Measurements from ENCODE around the gene AIFM3.
"Not testable (repeated sequence)": the region's sequence is repeated elsewhere in the genome, so short reads cannot be mapped to it uniquely, and the experiment has no call there.

AIFM3 gene

GRCh38 chr22:20942203-20942902 is 24.7 kb upstream of the AIFM3 start:
- not testable (repeated sequence) for DNase-seq

DNA sequence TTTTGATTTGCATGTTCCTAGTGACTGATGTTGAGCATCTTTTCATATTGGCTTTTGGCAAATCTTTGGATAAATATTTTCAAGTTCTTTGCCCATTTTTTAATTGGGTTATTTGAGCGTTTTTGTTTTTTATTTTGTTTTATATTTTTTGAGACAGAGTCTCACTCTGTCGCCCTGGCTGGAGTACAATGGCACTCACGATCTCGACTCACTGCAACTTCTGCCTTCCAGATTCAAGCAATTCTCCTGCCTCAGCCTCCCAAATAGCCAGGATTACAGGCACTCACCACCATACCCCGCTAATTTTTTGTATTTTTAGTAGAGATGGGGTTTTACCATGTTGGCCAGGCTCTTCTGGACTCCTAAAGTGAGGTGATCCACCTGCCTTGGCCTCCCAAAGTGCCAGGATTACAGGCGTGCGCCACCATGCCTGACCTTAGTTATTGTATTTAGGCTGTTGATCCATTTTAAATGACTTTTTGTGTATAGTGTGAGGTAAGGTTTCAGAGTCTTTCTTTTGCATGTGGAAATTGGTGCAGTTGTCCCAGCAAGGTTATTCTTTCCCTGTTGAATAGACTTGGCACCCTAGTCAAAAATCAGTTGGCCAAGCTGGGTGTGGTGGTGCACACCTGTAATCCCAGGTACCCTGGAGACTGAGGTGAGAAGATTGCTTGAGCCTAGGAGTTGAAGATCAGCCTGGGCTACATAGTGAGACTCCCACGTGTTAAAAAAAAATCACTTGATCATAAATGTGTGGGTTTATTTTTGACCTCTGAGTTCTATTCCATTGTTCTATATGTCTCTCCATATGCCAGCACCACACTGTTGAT is 23.7 kb upstream of the AIFM3 start:
- no peak for DNase-seq

GRCh38 chr22:20944042-20944441 is 23.0 kb upstream of the AIFM3 start:
- no peak for DNase-seq

DNA sequence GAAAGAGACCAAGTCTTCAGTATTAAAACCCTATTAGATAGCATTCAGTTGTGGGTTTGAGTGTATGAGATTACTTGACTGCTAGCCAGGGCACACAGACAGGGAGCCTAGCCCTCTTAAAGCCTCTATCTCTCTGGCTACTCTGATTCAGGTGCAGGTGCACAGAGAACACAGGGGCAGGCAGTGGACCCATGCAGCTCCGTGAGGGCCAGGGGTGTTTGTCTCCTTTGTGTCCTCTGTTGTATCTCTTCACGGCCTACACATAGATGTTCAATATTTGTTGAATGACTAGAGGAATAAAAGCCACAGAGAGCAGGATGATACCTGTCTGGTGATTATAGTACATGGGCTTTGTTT is 21.5 kb upstream of the AIFM3 start:
- no peak for DNase-seq

GRCh38 chr22:20946080-20946986 is 20.7 kb upstream of the AIFM3 start:
- DNase-seq: no peak

DNA sequence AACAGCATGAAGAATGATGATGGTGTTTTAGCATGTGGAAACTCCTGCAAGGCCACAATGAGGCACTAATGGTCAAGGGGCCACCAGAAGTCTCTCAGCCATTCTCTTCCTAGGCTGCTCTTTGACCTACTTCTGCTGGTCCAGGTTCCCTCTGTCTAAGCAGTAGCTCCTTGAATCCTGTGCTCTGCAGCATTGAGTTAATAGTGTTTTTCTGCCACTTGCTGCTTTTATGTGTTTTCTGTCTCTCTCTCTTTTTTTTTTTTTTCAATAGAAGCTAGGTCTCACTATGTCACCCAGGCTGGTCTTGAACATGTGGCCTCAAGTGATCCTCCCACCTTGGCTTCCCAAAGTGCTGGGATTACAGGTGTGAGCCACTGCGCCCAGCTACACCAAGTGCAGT is 20.1 kb upstream of the AIFM3 start:
- DNase-seq: no peak

- no peak for DNase-seq
These were observed 18.6 kb upstream of the AIFM3 start for GRCh38 chr22:20948450-20948849.

DNA sequence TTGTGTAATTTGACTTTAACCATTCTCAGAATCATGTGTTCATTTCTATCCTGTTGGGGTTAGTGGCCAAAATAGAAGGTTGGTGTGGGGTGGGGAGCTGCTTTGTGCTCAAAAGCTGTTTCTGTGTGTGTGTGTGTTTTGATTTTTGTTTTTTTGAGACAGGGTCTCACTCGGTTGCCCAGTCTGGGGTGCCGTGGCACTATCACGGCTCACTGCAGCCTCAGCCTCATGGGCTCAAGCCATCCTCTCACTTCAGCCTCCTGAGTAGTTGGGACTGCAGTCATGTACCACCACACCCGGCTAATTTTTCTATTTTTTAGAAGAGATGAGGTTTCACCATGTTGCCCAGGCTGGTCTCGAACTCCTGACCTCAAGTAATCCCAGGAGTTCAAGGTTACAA is 18.1 kb upstream of the AIFM3 start:
- DNase-seq: no peak

DNA sequence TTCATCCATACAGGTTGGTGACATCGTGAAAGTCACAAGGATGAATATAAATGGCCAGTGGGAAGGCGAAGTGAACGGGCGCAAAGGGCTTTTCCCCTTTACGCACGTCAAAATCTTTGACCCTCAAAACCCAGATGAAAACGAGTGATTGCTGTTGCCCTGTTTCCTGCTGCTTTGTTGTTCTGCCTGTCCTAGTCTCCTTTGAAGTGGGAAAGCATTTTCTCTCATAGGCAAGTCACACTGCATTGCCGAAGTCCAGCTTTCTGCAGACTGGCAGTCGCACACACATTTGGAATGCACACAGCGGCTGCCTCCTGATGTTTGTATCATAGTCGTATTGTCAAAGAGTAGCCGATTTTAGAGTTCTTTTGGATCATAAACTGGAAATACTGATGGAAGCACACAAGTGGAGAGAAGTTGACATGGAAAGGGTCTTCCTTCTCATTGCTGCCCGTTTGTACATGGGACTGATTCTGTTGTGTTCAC is 17.3 kb upstream of the AIFM3 start:
- no peak for DNase-seq

DNA sequence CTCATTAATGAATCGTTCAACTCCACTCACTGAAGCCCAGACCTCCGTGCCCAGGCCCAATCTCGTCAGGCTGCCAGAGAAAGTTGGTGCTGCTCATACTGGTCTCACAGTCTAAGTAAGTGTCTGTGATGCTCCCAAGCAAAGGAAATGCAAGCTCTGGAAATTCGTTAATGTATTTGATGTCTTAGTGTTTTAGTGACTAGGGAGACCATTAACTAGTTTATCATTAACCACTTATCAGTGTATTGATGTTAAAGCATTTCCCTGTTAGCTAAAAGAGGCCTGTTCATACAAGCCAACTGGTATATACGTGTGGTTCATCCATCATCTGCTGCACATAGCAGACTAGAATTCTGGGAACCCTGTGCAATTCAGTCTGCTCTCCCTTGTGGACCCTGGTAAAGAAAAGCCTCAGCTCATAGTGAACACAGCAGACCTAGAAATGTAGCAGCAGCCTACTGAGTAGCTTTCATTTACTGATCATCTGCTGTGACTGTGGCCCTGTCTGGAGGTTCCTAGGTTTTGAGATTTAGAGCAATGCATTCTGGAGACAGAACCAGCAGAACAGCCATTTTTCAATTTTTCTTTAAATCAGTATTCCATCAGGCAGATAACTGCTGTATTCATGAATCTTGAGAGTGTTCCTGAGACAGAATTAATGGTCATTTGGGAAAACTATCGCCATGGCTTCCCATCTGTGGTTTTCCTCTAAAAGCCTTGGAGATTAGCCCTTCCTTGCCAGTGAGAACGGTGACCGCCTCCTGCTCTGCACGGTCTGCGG is 15.7 kb upstream of the AIFM3 start:
- no peak for DNase-seq

- no peak for DNase-seq
These were observed 15.1 kb upstream of the AIFM3 start for GRCh38 chr22:20951932-20952380.

GRCh38 chr22:20952544-20953341 is 14.3 kb upstream of the AIFM3 start:
- DNase-seq: no peak

DNA sequence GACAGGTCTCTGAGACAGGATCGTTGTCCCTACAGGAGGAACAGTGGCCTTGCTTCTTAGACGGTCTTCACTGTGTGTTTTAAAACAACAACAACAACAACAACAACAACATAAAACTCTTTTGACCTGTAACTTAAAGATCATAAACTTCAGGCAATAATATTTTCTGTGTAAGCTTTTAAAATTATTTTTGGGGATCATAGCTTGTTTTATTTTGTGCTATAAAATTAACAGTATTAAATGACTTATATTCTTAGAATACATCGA is 13.8 kb upstream of the AIFM3 start:
- DNase-seq: no peak

GRCh38 chr22:20953668-20954500 is 13.2 kb upstream of the AIFM3 start:
- no peak for DNase-seq

- DNase-seq: no peak
These were observed 11.5 kb upstream of the AIFM3 start for GRCh38 chr22:20955548-20955947.

DNA sequence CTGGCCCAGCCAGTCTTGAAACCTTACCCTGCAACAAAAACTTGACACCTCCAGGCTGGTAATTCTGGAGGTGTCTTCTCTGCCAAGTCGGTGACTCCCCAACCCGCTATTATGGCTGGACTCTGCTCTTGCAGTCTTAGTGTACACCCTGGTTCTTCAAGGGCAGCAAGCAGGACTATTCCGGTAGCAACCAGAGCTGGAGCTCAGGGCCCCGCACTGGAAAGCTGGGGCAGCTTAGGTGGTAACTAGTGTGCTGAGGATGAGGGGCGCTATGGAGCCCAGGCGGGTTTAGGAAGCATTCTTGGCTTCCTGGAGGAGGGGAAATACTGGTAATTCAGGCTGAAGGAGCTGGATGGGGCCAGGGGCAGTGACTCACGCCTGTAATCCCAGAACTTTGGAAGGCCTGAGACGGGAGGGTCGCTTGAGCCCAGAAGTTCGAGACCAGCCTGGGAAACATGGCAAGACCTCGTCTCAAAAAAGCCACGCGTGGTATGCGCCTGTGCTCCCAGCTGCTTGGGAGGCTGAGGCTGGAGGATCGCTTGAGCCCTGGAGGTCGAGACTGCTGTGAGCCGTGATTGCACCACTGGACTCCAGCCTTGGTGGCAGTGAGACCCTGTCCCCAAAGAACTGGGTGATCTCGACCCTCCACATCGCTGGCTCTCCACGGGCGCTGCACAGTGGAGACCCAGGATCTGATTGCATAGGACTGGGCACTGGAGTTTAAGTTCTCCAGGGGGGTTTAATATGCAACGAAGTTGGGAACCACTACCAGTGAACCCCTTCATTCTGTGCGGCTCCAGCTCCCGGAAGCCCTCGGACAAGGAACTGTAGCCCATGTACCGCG is 10.6 kb upstream of the AIFM3 start:
- DNase-seq: no peak

GRCh38 chr22:20957102-20957682 is 9.9 kb upstream of the AIFM3 start:
- no peak for DNase-seq

DNA sequence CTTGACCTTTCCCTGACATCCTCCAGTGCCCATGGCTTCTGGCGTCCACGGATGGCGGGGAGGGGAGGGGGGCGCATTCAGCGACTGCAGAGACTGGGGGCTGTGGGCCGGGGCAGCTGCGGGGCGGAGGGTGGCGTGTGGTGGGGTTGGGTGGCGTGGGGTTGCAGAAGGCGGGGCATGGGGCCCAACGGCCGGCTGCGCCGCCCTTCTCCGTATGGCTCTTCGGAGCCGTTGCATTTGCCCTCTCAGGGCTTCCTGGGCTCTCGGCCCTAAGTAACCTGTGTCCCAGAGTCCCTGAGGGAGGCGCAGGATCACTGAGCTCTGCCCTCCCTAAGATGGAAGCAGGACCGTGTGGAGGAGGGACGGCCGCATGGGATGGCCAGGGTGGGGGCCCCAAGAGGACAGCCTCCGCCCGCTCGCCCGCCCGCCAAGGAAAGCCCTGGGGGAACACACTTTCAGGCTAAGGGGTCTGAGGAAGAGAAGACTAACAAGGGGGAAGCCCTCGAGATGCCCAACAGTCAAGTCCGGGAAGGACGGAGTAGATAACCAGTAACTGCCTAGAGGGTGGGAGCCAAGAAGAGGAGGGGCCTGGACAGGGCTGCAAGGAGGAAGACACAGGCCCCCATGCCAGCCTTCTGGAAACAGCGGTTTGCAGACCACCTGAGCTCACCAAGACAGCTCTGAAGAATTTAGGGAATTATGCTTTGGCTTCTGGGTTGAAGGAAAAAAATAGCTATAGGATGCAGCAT is 9.2 kb upstream of the AIFM3 start:
- DNase-seq: no peak

All from activated T-cell treated with anti-CD3 and anti-CD28 coated beads, Interleukin-2, amount 50 U/mL, for 1 hour (primary cell).